Measurements from ENCODE around the gene ARMH4. TPM values are rescaled to one million over a fixed set of nuclear protein-coding genes. Genes with fewer than 3 reads are reported as not detected.

Gene ARMH4
- total and polyA plus RNA-seq, 2 donors = 3.6 to 39.9 TPM

- DNase-seq (ENCODE audit: extremely low spot score) = no peak
- no peak overlapping the region for H3K27ac ChIP-seq (ENCODE audit: low read depth)
- 23% methylated on average over 2 of the region's 2 CpGs for WGBS
- no peaks in the 10 kb centered on the region for H3K4me1 ChIP-seq (ENCODE audit: insufficient read depth)
- no peak overlapping the region for H3K4me3 ChIP-seq (ENCODE audit: low read depth, low read length)
- H3K36me3 ChIP-seq (ENCODE audit: insufficient read depth) = no peaks in the 10 kb centered on the region
Measured at GRCh38 chr14:58104808-58105207, 47.2 kb downstream of the ARMH4 start.

GRCh38 chr14:58100735-58101368 lies 51.2 kb downstream of the ARMH4 start:
- Histone ChIP-seq H3K4me1 (ENCODE audit: insufficient read depth) (no peaks in the 10 kb centered on the region), H3K4me3 (ENCODE audit: low read depth, low read length) (no peak overlapping the region), H3K27ac (ENCODE audit: low read depth) (no peak overlapping the region), H3K36me3 (ENCODE audit: insufficient read depth) (no peaks in the 10 kb centered on the region)
- DNase-seq (ENCODE audit: extremely low spot score) = no peak
- WGBS = 87% methylated on average over 4 of the region's 4 CpGs

- no peak for DNase-seq (ENCODE audit: extremely low spot score)
- H3K4me1 ChIP-seq (ENCODE audit: insufficient read depth) = no peaks in the 10 kb centered on the region
- no peak overlapping the region for H3K4me3 ChIP-seq (ENCODE audit: low read depth, low read length)
- WGBS = 96% methylated on average over 5 of the region's 5 CpGs
- no peaks in the 10 kb centered on the region for H3K36me3 ChIP-seq (ENCODE audit: insufficient read depth)
- no peak overlapping the region for H3K27ac ChIP-seq (ENCODE audit: low read depth)
Measured at GRCh38 chr14:58099682-58100081, 52.3 kb downstream of the ARMH4 start.

- 0% methylated on average over 1 of the region's 1 CpG for WGBS
- no peak for DNase-seq (ENCODE audit: extremely low spot score)
- no peaks in the 10 kb centered on the region for H3K4me1 ChIP-seq (ENCODE audit: insufficient read depth)
- no peak overlapping the region for H3K27ac ChIP-seq (ENCODE audit: low read depth)
- H3K36me3 ChIP-seq (ENCODE audit: insufficient read depth) = no peaks in the 10 kb centered on the region
- no peak overlapping the region for H3K4me3 ChIP-seq (ENCODE audit: low read depth, low read length)
Measured at GRCh38 chr14:58098507-58098906, 53.5 kb downstream of the ARMH4 start.

GRCh38 chr14:58096731-58097130 lies 55.3 kb downstream of the ARMH4 start:
- H3K36me3 ChIP-seq (ENCODE audit: insufficient read depth) = no peaks in the 10 kb centered on the region

GRCh38 chr14:58091883-58092630 lies 60.0 kb downstream of the ARMH4 start:
- H3K36me3 ChIP-seq (ENCODE audit: insufficient read depth) = no peaks in the 10 kb centered on the region
- H3K4me3 ChIP-seq (ENCODE audit: low read depth, low read length) = no peak overlapping the region
- no peaks in the 10 kb centered on the region for H3K4me1 ChIP-seq (ENCODE audit: insufficient read depth)
- WGBS = 68% methylated on average over 5 of the region's 5 CpGs
- no peak overlapping the region for H3K27ac ChIP-seq (ENCODE audit: low read depth)
- no peak for DNase-seq (ENCODE audit: extremely low spot score)

More at GRCh38 chr14:58096731-58097130, 55.3 kb downstream of the ARMH4 start:
- no peak overlapping the region for H3K27ac ChIP-seq (ENCODE audit: low read depth)
- H3K4me3 ChIP-seq (ENCODE audit: low read depth, low read length) = no peak overlapping the region
- WGBS = 69% methylated on average over 2 of the region's 2 CpGs
- H3K4me1 ChIP-seq (ENCODE audit: insufficient read depth) = no peaks in the 10 kb centered on the region
- no peak for DNase-seq (ENCODE audit: extremely low spot score)

- Histone ChIP-seq H3K4me1 (ENCODE audit: insufficient read depth) (no peaks in the 10 kb centered on the region), H3K4me3 (ENCODE audit: low read depth, low read length) (no peak overlapping the region), H3K36me3 (ENCODE audit: insufficient read depth) (no peaks in the 10 kb centered on the region), H3K27ac (ENCODE audit: low read depth) (no peak overlapping the region)
- WGBS = 99% methylated on average over 3 of the region's 3 CpGs
- DNase-seq (ENCODE audit: extremely low spot score) = no peak
Measured at GRCh38 chr14:58089612-58090011, 62.4 kb downstream of the ARMH4 start.

GRCh38 chr14:58088961-58089360 lies 63.1 kb downstream of the ARMH4 start:
- Histone ChIP-seq H3K4me3 (ENCODE audit: low read depth, low read length) (no peak overlapping the region), H3K36me3 (ENCODE audit: insufficient read depth) (no peaks in the 10 kb centered on the region), H3K4me1 (ENCODE audit: insufficient read depth) (no peaks in the 10 kb centered on the region), H3K27ac (ENCODE audit: low read depth) (no peak overlapping the region)
- no peak for DNase-seq (ENCODE audit: extremely low spot score)
- WGBS = 59% methylated on average over 2 of the region's 2 CpGs

GRCh38 chr14:58085877-58086276 lies 66.1 kb downstream of the ARMH4 start:
- DNase-seq (ENCODE audit: extremely low spot score) = no peak
- 71% methylated on average over 4 of the region's 4 CpGs for whole genome bisulfite sequencing
- Histone ChIP-seq H3K27ac (ENCODE audit: low read depth) (no peak overlapping the region), H3K36me3 (ENCODE audit: insufficient read depth) (no peaks in the 10 kb centered on the region), H3K4me3 (ENCODE audit: low read depth, low read length) (no peak overlapping the region), H3K4me1 (ENCODE audit: insufficient read depth) (no peaks in the 10 kb centered on the region)

- H3K27ac ChIP-seq (ENCODE audit: low read depth) = no peak overlapping the region
- DNase-seq (ENCODE audit: extremely low spot score) = no peak
- no peak overlapping the region for H3K4me3 ChIP-seq (ENCODE audit: low read depth, low read length)
Measured at GRCh38 chr14:58082491-58083098, 69.4 kb downstream of the ARMH4 start.

GRCh38 chr14:58082011-58082410 lies 70.0 kb downstream of the ARMH4 start:
- Histone ChIP-seq H3K4me3 (ENCODE audit: low read depth, low read length) (no peak overlapping the region), H3K4me1 (ENCODE audit: insufficient read depth) (no peaks in the 10 kb centered on the region), H3K27ac (ENCODE audit: low read depth) (no peak overlapping the region), H3K36me3 (ENCODE audit: insufficient read depth) (no peaks in the 10 kb centered on the region)
- DNase-seq (ENCODE audit: extremely low spot score) = no peak
- 92% methylated on average over 2 of the region's 2 CpGs for WGBS

More at GRCh38 chr14:58082491-58083098, 69.4 kb downstream of the ARMH4 start:
- Histone ChIP-seq H3K4me1 (ENCODE audit: insufficient read depth) (no peaks in the 10 kb centered on the region), H3K36me3 (ENCODE audit: insufficient read depth) (no peaks in the 10 kb centered on the region)
- WGBS = 12% methylated on average over 1 of the region's 1 CpG

GRCh38 chr14:58078471-58078870 lies 73.5 kb downstream of the ARMH4 start:
- Histone ChIP-seq H3K36me3 (ENCODE audit: insufficient read depth) (no peaks in the 10 kb centered on the region), H3K4me3 (ENCODE audit: low read depth, low read length) (no peak overlapping the region), H3K4me1 (ENCODE audit: insufficient read depth) (no peaks in the 10 kb centered on the region), H3K27ac (ENCODE audit: low read depth) (no peak overlapping the region)
- DNase-seq (ENCODE audit: extremely low spot score) = no peak

- DNase-seq (ENCODE audit: extremely low spot score) = no peak
- Histone ChIP-seq H3K27ac (ENCODE audit: low read depth) (no peak overlapping the region), H3K36me3 (ENCODE audit: insufficient read depth) (no peaks in the 10 kb centered on the region), H3K4me1 (ENCODE audit: insufficient read depth) (no peaks in the 10 kb centered on the region), H3K4me3 (ENCODE audit: low read depth, low read length) (no peak overlapping the region)
Measured at GRCh38 chr14:58078068-58078467, 73.9 kb downstream of the ARMH4 start.

- Histone ChIP-seq H3K27ac (ENCODE audit: low read depth) (no peak overlapping the region), H3K4me1 (ENCODE audit: insufficient read depth) (no peaks in the 10 kb centered on the region), H3K36me3 (ENCODE audit: insufficient read depth) (no peaks in the 10 kb centered on the region), H3K4me3 (ENCODE audit: low read depth, low read length) (no peak overlapping the region)
- WGBS = 50% methylated on average over 1 of the region's 1 CpG
- no peak for DNase-seq (ENCODE audit: extremely low spot score)
Measured at GRCh38 chr14:58077621-58078020, 74.4 kb downstream of the ARMH4 start.
